Sigmoid colon (tissue), 3 donors: ENCODE data around the gene FGGY.

ENCODE experiments used
- CTCF ChIP-seq, 4 experiments: fragments of 450-650 bp in 3 of 4; fragments of 200-600 bp in 1 of 4; IDR thresholded peaks; one replicate each; pipeline ENCODE4 v1.5.1; 2016 to 2019; ENCODE audit warnings: antibody characterized with exemption in 4 of 4, mild to moderate bottlenecking in 3 of 4, moderate library complexity in 2 of 4
- POLR2A ChIP-seq, 2 donors: fragments of 450-650 bp; IDR thresholded peaks; one replicate each; pipeline ENCODE4 v1.6.1; 2016; ENCODE audit warnings: antibody characterized with exemption in 2 of 2, mild to moderate bottlenecking in 2 of 2, moderate library complexity in 2 of 2

DNA sequence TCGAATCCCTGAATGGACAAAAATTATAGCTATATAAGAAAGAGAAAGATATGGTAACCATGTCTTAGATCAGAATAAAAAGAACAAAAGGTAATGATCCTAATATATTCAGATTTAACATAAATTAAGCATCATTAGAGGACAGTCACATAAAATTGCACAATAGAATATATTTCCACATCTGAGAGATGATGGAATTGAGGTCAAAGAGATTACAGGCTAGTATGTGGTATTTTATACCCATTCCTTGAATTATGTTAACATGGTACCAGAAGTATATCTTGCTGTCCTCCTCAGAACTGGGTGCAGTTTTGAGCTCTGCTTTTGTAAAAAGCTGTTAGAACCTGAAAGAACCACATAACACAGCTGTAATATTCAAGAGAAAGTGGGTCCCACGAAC lies 272.3 kb downstream of the FGGY start:
- TF ChIP-seq CTCF (IDR thresholded peaks at IDR 0.05): no peak
- TF ChIP-seq POLR2A (IDR thresholded peaks at IDR 0.05): no peak
